Activated CD4-positive, alpha-beta T cell treated with anti-CD3 and anti-CD28 coated beads, Interleukin-2, Interleukin-6, amounts not matched to agents 100 ng/mL and 50 ng/mL, durations not matched to agents 16 hours and 8 hours (primary cell): ENCODE results near the gene GRIN2A.

Source experiments
- DNase-seq: peaks from one replicate; pipeline ENCODE4 v3.0.0-alpha.2; 2020

Gene GRIN2A

GRCh38 chr16:9957002-9957401 lies 225.2 kb downstream of the GRIN2A start:
- no peak for DNase-seq

- DNase-seq, result no peak
Measured at GRCh38 chr16:9955677-9956076, 226.6 kb downstream of the GRIN2A start.

GRCh38 chr16:9953908-9954570 lies 228.2 kb downstream of the GRIN2A start:
- DNase-seq, result no peak

GRCh38 chr16:9950658-9951057 lies 231.6 kb downstream of the GRIN2A start:
- DNase-seq, result no peak

GRCh38 chr16:9949396-9949795 lies 232.8 kb downstream of the GRIN2A start:
- DNase-seq, result no peak

- no peak for DNase-seq
Measured at GRCh38 chr16:9948933-9949332, 233.3 kb downstream of the GRIN2A start.

- DNase-seq, result no peak
Measured at GRCh38 chr16:9946022-9946720, 236.1 kb downstream of the GRIN2A start.

GRCh38 chr16:9943121-9943520 lies 239.1 kb downstream of the GRIN2A start:
- no peak for DNase-seq

GRCh38 chr16:9941245-9941644 lies 241.0 kb downstream of the GRIN2A start:
- no peak for DNase-seq

GRCh38 chr16:9934723-9935508 lies 247.3 kb downstream of the GRIN2A start:
- no peak for DNase-seq

- DNase-seq, result no peak
Measured at GRCh38 chr16:9932919-9933653, 249.1 kb downstream of the GRIN2A start.

GRCh38 chr16:9932000-9932399 lies 250.2 kb downstream of the GRIN2A start:
- no peak for DNase-seq

- DNase-seq, result no peak
Measured at GRCh38 chr16:9929836-9930235, 252.4 kb downstream of the GRIN2A start.

- DNase-seq, result no peak
Measured at GRCh38 chr16:9929313-9929712, 252.9 kb downstream of the GRIN2A start.

- DNase-seq, result no peak
Measured at GRCh38 chr16:9922441-9922840, 259.8 kb downstream of the GRIN2A start.

- DNase-seq, result no peak
Measured at GRCh38 chr16:9921997-9922396, 260.2 kb downstream of the GRIN2A start.

GRCh38 chr16:9919460-9919859 lies 262.8 kb downstream of the GRIN2A start:
- DNase-seq, result no peak

GRCh38 chr16:9917691-9918090 lies 264.5 kb downstream of the GRIN2A start:
- no peak for DNase-seq

GRCh38 chr16:9913604-9914326 lies 268.5 kb downstream of the GRIN2A start:
- DNase-seq, result no peak

- DNase-seq, result no peak
Measured at GRCh38 chr16:9911989-9912388, 270.2 kb downstream of the GRIN2A start.

- no peak for DNase-seq
Measured at GRCh38 chr16:9911231-9911630, 271.0 kb downstream of the GRIN2A start.

- no peak for DNase-seq
Measured at GRCh38 chr16:9909072-9909825, 273.0 kb downstream of the GRIN2A start.
